NCI-H345 treated with DMSO at 0.1 percent for 48 hours (cell line): Measurements from ENCODE around the gene CDX2.
A peak's percentile ranks its signal among the peaks of the same experiment; 100 is the strongest.

Source experiments
- DNase-seq: peaks from one replicate; lab custom pipeline; 2025; ENCODE audit not compliant: unreplicated experiment; lab: John Stamatoyannopoulos, UW

The CDX2 gene

DNA sequence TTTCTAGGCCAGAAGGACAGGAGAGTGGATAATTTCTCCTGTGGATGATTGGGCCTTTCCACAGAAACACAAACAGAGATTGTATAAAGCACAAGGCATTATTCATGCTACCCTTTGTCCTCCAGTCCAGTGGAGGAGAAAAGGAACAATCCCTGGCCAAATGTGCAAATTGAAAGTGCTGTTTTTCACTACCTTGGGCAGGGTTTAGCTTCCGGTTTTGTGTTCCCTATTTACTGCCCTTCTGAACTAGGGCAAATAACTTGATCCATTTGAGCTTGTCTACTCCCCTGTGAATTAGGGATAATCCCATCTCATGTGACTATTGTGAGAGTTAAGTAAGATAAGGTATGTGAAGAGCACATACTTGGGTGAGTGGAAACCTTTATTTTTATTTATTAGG, 36.0 kb downstream of the CDX2 start:
- DNase-seq, result no peak

DNA sequence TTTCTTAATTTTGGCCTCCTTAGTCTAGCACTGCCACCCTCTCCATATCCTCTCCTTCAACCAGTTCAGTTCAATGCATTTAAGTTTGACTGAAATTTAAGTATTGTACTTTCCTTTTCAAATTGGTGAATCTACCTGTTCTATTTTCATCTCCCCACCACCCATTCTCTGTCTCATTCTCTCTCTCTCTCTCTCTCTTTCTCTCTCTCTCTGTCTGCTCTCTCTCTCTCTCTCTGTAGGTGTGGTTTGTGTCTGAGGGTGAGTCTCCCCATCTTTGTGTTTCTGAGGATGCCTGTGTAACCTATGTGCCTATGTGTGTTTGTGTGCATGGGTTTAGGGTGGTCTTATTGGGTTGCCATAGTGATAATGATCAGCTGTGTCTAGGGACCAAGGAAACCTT, 39.2 kb downstream of the CDX2 start:
- DNase-seq, result no peak

DNA sequence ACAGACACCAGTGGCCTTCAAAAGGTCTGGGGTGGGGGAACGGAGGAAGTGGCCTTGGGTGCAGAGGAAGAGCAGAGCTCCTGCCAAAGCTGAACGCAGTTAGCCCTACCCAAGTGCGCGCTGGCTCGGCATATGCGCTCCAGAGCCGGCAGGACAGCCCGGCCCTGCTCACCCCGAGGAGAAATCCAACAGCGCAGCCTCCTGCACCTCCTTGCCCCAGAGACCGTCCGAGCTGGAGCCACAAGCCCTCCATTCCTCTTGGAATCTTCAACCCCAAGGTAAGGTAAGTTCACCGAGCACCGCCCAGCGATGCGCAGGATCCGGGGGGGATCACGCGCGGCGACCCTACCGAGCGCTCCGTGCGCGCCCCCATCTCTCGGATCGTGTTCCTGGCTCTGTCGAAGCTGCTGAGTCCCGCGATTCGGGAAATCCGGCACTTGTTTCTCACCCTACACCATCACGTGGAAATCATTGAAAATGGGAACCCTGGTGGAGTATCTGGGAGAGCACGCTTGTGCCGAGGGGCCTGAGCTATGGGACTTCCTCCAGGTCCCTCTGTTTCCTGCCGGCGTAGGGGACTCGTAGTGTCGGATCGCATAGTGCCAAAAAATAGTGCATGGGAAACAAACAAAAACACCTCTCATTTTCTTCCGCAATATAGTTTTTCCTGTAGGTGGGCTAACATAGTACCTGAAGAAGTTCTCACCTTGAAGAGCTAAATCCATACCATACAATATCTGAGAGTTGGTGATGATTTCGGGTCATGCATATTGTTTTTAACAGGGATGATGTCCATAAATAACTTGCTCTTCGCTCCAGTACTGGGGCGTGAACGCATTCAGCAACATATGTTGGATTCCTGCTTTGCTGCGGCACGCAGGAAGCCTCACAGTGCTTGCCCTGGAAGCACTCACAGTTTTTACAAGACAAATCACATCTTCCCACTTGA, 40.0 kb downstream of the CDX2 start:
- no peak for DNase-seq

DNA sequence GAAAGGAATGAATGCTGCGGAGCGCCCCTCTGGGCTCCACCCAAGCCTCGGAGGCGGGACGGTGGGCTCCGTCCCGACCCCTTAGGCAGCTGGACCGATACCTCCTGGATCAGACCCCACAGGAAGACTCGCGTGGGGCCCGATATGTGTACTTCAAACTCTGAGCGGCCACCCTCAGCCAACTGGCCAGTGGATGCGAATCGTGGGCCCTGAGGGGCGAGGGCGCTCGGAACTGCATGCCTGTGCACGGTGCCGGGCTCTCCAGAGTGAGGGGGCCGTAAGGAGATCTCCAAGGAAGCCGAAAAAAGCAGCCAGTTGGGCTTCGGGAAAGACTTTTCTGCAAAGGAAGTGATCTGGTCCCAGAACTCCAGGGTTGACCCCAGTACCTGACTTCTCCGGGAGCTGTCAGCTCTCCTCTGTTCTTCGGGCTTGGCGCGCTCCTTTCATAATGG, 40.7 kb downstream of the CDX2 start:
- no peak for DNase-seq

DNA sequence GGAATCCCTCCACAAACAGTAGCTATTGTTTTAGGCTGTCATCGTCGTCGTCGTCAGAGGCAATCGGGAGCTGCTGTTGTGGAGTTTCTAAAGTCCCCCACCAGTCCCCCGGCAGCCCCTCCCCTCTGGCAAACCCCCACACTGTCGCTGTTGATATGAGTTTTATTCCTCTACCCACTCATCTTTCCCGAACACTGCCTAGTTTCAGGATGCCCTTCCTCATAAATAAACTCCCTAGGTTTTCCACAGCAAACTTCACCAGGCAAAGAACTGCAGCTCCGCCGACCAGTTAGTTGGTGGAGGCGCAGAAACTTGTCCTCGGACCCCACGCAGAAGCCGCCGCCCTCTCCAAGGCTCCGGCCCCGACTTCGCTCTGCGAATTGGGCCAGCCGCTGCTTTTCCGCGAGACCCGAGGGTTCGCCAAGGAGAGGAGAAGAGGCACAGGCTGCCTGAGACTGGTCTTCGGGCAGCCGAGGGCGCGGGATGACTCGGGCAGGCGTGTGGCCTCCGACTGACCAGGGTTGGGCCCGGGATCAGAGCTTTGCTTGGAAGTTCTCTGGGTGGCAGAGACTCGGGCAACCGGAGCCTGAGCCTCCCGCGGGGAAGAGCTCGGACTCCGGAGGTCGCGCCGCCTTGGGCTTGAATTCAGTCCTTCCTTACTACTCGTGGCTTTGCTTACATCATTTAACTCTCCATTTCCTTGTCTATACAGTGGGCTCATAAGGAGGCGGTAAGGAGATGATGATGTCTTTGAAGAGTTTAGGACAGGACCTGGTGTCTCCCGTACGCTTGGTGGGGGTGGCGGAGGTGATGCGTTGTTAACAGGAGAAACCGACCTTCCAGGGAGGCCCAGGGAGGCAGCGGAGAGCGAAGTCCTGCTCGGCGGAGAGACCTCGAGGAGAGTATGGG, 41.4 kb downstream of the CDX2 start:
- DNase-seq, result no peak

DNA sequence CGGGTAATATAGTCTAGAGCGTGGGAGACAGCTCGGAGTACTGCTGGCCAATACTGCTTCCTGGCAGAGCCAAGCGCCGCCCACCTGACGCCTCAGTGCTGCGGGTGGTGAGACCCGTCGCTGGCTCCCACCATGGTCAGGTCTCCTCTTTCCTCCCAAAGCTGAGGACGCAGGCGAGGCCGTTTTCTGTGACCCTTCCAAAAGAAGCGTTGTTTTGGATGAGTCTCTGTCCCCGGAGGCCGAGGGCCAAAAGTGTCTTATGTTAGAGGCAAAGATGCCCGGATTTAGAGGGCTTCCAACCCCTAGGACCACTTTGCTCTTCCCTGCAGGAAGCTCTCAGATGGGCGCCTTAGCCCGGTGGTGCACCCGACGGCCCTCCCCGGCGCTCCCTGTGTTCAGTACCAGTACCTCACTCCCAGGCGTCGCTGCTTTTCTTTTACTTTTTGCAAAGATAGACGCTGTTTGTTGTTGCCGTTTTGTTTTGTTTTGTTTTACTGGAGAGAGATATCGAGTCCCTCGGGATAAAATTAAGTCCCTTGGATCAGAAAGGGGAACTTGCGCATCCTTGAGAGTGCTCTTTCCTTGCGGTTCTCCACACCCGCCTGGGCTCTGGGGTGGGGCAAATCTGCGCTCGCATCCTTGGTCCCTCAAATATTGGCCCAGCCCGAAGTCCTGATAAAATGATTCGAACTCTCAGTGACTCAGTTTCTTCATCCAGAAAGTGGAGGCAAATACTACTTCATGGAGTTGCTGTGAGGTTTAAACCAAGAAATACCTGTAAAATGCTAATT, 42.3 kb downstream of the CDX2 start:
- DNase-seq, result no peak

DNA sequence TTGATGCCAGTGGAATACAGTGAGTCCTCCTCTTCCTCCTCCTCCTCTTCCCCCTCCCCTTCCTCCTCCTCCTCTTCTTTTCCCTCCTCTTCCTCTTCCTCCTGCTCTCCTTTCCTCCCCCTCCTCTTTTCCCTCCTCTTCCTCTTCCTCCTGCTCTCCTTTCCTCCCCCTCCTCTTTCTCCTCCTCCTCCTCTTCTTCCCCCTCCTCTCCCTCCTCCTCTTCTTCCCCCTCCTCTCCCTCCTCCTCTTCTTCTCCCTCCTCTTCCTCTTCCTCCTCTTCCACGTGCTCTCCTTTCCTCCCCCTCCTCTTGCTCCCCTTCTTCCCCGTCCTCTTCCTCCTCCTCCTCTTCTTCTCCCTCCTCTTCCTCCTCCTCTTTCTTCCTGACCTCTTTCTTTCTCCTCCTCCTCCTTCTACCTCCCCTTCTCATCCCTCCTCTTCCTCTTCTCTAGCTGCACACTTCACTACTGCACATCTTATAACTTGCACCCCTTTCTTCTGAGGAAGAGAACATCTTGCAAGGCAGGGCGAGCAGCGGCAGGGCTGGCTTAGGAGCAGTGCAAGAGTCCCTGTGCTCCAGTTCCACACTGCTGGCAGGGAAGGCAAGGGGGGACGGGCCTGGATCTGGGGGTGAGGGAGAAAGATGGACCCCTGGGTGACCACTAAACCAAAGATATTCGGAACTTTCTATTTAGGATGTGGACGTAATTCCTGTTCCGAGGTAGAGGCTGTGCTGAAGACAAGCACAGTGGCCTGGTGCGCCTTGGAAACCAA, 43.7 kb downstream of the CDX2 start:
- no peak for DNase-seq

DNA sequence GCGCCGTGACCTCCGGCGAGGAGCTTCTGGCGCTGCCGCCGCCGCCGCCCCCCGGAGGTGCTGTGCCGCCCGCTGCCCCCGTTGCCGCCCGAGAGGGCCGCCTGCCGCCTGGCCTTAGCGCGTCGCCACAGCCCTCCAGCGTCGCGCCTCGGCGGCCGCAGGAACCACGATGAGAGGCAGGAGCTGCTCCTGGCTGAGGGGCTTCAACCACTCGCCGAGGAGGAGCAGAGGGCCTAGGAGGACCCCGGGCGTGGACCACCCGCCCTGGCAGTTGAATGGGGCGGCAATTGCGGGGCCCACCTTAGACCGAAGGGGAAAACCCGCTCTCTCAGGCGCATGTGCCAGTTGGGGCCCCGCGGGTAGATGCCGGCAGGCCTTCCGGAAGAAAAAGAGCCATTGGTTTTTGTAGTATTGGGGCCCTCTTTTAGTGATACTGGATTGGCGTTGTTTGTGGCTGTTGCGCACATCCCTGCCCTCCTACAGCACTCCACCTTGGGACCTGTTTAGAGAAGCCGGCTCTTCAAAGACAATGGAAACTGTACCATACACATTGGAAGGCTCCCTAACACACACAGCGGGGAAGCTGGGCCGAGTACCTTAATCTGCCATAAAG, 44.5 kb downstream of the CDX2 start:
- no peak for DNase-seq

DNA sequence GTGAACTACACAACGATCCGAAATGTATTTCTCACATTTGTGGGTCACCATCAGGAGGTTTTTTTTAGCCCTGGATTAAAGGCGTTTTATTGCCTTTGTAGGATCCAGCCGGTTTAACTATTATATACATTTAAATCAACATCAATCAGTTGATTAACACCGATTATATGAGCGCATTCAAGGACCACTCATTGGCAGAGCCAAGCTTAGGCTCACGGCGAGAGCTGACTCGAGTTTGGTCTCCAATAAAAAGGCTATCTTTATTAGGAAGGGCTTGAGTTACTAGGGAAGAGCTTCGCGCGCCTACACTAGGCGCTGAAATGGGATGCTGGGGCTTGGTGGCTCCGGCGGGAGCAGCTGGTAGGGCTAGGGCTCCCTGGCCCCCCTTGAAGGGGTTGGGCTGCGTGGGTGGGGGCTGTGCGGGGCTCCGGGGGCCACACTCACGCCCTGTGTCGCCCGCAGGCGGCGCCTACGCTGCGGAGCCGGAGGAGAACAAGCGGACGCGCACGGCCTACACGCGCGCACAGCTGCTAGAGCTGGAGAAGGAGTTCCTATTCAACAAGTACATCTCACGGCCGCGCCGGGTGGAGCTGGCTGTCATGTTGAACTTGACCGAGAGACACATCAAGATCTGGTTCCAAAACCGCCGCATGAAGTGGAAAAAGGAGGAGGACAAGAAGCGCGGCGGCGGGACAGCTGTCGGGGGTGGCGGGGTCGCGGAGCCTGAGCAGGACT, 45.2 kb downstream of the CDX2 start:
- no peak for DNase-seq

DNA sequence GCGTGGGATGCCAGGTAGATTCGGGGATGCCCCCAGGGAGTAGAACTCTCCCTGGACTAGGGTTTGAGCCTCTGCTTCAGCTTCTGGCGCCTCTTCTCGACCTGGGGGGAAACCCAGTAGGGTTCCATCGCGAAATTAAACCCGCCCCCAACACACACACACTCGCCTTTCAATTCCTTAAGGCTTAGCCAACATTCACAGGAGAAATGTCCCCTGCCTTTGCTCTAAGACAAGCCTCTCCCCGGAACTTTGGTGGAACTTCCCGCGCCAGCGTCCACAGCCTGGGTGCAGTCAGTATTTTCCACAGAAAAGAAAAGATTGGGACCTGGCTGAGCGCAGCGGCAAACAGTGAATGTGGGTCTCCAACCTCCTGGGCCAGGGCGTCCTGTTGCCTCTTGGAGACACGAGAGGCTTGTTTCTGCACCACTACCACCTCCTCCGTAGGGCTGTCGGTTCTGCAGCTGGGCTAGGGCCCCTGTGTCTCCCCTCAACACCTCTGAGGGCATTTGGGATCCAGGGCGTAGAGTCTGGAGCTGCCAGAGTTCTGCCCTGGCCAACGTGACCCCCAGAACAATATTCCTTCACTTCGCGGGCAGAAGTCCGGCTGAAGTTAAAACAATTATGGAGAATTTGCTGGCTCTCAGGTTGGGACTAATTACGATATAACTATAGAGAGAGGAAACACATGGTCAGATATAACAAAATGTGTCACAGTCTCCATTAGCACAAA, 46.1 kb downstream of the CDX2 start:
- no peak for DNase-seq

DNA sequence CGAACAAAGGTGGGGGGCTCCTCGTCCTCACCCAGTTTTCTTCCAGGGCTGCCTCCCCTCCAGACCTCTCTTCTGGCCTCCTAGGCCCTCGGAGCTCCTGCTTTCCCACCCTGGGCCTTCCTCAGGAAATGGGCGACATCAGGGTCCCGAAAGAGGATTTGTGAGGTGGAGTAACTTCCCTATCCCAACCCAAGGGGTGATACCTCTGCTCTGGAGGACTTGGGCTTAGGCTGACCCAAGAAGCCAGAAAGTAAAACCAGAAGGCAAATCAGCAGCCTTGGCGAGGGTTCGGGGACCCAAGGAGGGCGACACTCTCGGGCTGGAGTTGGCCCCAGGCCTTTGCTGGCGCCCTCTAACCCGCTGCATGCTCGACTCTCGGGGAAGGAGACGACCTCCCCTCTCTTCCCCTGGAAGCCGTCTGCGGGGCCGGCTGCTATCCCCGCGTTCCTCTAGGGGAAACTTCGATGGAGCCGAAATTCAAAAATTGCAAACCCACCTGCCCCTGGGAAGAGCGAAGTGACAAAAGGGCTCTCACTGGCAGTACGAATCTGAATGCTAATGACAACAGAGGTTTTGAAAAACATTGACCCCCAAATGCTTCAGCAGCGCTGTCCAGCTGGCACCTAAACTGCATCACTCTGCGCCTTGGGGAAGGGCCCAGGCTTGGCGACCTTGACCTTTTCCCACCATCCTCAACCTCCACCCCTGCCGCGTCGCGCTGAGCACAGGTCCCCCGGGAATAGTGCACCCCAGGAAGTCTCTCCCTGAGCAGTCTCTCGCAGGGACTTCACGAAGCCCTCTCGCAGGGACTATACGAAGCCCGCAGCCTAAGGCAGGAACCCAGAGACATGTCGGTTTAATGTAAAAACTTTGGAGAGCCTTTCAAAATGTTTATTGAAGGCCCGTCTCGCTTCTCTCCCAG, 46.9 kb downstream of the CDX2 start:
- DNase-seq, result no peak

DNA sequence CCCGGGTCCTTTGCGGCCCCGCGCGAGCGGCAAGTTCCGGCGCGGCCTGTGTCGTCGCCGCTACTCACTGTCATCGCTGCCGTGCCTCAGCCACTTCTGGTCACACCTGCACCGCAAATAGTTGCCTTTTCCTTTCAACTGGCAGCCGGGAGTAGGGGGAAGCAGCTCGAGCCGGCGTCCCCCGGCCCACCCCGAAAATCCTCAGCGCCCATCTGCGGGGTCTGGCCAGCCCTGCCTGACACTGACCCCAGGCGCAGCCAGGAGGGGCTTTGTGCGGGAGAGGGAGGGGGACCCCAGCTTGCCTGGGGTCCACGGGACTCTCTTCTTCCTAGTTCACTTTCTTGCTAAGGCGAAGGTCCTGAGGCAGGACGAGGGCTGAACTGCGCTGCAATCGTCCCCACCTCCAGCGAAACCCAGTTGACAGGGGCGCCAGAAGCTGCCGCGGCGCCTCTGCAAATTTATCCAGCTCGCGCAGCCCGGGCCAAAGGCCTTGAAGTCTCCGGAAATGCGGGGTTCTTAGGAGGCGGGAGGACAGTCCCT, 47.6 kb downstream of the CDX2 start:
- DNase-seq, result no peak

DNA sequence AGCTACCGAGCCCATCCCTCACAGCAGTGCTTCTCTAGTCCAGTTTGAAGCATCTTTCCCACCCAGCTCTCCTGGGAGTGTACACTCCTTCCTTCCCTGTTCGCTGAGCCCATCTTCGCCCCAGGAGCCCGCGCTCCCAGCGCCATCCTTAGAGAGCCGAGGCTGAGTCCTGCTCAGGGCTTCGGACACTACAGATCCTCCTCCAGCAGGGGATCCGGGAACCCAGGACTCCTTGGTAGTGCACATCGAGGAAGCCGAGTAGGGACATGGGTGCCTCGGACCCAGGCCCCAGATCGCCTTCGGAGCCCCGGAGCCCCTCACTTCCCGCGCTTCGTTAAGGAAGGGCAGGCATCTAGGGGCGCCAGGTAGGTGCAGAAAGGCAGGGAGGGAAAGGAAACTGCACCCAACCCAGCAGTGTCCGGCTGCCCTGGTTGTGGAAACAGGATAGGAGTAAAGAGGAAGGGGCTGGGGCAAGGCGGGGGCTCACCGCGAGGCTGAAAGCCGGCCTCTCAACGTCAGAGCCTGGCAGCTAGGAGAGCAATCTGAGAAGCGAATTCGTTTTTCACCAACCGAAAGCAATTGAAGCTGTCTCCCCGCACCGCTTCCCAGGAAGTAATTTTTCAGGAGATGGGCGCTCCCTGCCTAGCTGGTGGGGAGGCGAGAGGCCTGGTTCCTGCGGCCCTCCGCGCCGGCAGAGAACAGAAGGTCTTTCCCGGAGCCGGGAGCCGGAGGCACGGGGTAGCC, 48.3 kb downstream of the CDX2 start:
- no peak for DNase-seq

DNA sequence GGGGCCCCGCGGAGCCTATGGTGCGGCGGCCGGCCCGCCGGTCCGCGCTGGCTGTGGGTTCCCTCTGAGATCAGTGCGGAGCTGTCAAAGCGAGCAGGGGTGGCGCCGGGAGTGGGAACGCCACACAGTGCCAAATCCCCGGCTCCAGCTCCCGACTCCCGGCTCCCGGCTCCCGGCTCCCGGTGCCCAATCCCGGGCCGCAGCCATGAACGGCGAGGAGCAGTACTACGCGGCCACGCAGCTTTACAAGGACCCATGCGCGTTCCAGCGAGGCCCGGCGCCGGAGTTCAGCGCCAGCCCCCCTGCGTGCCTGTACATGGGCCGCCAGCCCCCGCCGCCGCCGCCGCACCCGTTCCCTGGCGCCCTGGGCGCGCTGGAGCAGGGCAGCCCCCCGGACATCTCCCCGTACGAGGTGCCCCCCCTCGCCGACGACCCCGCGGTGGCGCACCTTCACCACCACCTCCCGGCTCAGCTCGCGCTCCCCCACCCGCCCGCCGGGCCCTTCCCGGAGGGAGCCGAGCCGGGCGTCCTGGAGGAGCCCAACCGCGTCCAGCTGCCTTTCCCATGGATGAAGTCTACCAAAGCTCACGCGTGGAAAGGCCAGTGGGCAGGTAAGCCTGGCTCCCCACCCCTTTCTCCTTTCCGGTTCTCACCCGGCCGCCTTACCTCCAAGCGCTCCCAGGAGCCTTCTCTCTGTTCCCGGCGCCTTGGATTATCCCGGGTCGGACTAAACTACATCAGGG, 49.0 kb downstream of the CDX2 start, which contains the start of gene PDX1:
Gene PDX1 (plus strand): TSS at position 67 of the 743 bp plus-strand sequence. CDS start 139 bp downstream, at position 206.
- DNase-seq, result no peak

DNA sequence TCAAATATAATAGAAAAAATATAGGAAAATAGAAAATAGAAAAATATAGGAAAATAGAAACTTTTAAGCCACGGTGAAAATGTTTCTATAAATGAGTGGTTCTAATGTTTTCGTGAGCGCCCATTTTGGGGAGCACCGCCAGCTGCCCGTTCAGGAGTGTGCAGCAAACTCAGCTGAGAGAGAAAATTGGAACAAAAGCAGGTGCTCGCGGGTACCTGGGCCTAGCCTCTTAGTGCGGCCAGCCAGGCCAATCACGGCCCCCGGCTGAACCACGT, 49.5 kb downstream of the CDX2 start:
- DNase-seq, result peak; percentile 73
